ENCODE data around the gene TMIGD2. TPM values are rescaled to one million over a fixed set of nuclear protein-coding genes. Genes with fewer than 3 reads are reported as not detected.
"Not testable (repeated sequence)": the region's sequence is repeated elsewhere in the genome, so short reads cannot be mapped to it uniquely, and the experiment has no call there.

The TMIGD2 gene
- polyA plus RNA-seq, 4 donors = 0.33 to 0.61 (median 0.48) TPM

GRCh38 chr19:4298810-4299550 is 3.2 kb downstream of the TMIGD2 start:
- no peak for DNase-seq (ENCODE audit: low read depth in 4 of 4, low spot score in 2 of 4)

- no peak for DNase-seq (ENCODE audit: low read depth in 4 of 4, low spot score in 2 of 4)
These were observed 4.0 kb downstream of the TMIGD2 start for GRCh38 chr19:4297901-4298809.

- DNase-seq (ENCODE audit: low read depth in 4 of 4, low spot score in 2 of 4) = no peak
These were observed 6.0 kb downstream of the TMIGD2 start for GRCh38 chr19:4295972-4296771.

- DNase-seq (ENCODE audit: low read depth in 4 of 4, low spot score in 2 of 4) = no peak
These were observed 7.8 kb downstream of the TMIGD2 start for GRCh38 chr19:4294389-4294788.

GRCh38 chr19:4292515-4292914 is 9.7 kb downstream of the TMIGD2 start:
- DNase-seq (ENCODE audit: low read depth in 4 of 4, low spot score in 2 of 4) = no peak

- DNase-seq (ENCODE audit: low read depth in 4 of 4, low spot score in 2 of 4) = no peak
These were observed 10.9 kb downstream of the TMIGD2 start for GRCh38 chr19:4291184-4291732.

GRCh38 chr19:4288091-4288777 is 14.0 kb downstream of the TMIGD2 start:
- no peak for DNase-seq (ENCODE audit: low read depth in 4 of 4, low spot score in 2 of 4)

- DNase-seq (ENCODE audit: low read depth in 4 of 4, low spot score in 2 of 4) = not testable (repeated sequence)
These were observed 16.0 kb downstream of the TMIGD2 start for GRCh38 chr19:4286141-4286540.

- DNase-seq (ENCODE audit: low read depth in 4 of 4, low spot score in 2 of 4) = no peak
These were observed 17.2 kb downstream of the TMIGD2 start for GRCh38 chr19:4284974-4285373.

- no peak for DNase-seq (ENCODE audit: low read depth in 4 of 4, low spot score in 2 of 4)
These were observed 17.8 kb downstream of the TMIGD2 start for GRCh38 chr19:4284176-4284958.

GRCh38 chr19:4279530-4280422 is 22.4 kb downstream of the TMIGD2 start:
- no peak for DNase-seq (ENCODE audit: low read depth in 4 of 4, low spot score in 2 of 4)

GRCh38 chr19:4279267-4279529 is 23.0 kb downstream of the TMIGD2 start:
- no peak for DNase-seq (ENCODE audit: low read depth in 4 of 4, low spot score in 2 of 4)

- DNase-seq (ENCODE audit: low read depth in 4 of 4, low spot score in 2 of 4) = no peak
These were observed 23.5 kb downstream of the TMIGD2 start, which contains the start of gene SHD for GRCh38 chr19:4278419-4279266. Gene SHD (plus strand): TSS chr19:4279266. CDS start chr19:4280064, 798 bp downstream.

GRCh38 chr19:4278010-4278409 is 24.2 kb downstream of the TMIGD2 start:
- DNase-seq (ENCODE audit: low read depth in 4 of 4, low spot score in 2 of 4) = no peak

GRCh38 chr19:4277191-4277696 is 24.9 kb downstream of the TMIGD2 start:
- no peak for DNase-seq (ENCODE audit: low read depth in 4 of 4, low spot score in 2 of 4)

- not testable (repeated sequence) for DNase-seq (ENCODE audit: low read depth in 4 of 4, low spot score in 2 of 4)
These were observed 27.9 kb downstream of the TMIGD2 start for GRCh38 chr19:4274321-4274686.

- no peak for DNase-seq (ENCODE audit: low read depth in 4 of 4, low spot score in 2 of 4)
These were observed 29.3 kb downstream of the TMIGD2 start for GRCh38 chr19:4272894-4273293.

All from left renal cortex interstitium (tissue), 4 donors.